ENCODE data around the gene DUSP8.

DUSP8 gene

DNA sequence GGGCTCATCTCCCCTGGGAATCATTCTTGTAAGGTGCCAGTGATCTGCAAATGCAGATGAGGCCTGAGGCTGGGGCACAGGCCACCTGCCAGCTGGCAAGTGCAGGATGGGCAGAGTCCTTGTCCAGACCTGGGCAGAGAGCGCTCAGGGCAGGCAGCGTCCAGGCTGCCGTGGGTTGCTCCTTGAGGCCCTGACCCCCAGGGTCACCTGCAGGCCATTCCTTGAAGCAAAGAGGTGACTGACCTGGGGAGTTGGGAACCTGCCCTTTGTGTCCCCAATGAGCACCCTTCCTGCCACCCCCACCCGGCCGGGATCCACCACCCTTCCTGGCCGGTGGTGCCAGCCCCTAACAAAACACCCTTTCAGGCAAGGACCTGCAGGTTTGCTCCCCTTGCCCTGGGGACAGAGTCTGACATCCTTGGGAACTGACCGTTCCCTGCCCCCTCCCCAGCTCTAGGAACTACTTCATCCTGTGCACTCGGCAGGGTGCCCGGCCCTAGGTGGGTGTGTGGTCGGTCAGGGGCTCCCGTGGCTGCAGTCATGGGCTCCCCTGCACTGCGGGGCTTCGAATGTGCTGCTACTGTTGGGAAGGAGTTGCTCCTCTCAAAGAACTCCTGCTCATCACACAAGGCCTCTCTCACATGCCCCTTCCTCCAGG is 28.3 kb downstream of the DUSP8 start:
- no peaks in the 10 kb centered on the region for H3K79me2 ChIP-seq (ENCODE audit: insufficient read depth, low read length)
- H3K9me3 ChIP-seq (ENCODE audit: insufficient read depth, low read length) = no peaks in the 10 kb centered on the region
- H3K4me2 ChIP-seq (ENCODE audit: low read depth, low read length, poor library complexity, severe bottlenecking) = no peak overlapping the region
- no peaks in the 10 kb centered on the region for H3K36me3 ChIP-seq (ENCODE audit: low read length)
- H3K27ac ChIP-seq (ENCODE audit: low read depth, low read length) = no peak overlapping the region
- no peaks in the 10 kb centered on the region for H4K20me1 ChIP-seq (ENCODE audit: low read depth, low read length)
- TF ChIP-seq CTCF (IDR thresholded peaks at IDR 0.05; ENCODE audit: insufficient read depth, low read length, poor library complexity, severe bottlenecking) (no peak), EZH2phosphoT487 (conservative IDR thresholded peaks at IDR 0.05; ENCODE audit: low read length) (no peak)
- no peaks in the 10 kb centered on the region for H3F3A ChIP-seq (ENCODE audit: insufficient read depth)
- H2AFZ ChIP-seq (ENCODE audit: low read depth, low read length, severe bottlenecking) = no peak overlapping the region
- H3K9ac ChIP-seq (ENCODE audit: low read length) = no peak overlapping the region
- no peaks in the 10 kb centered on the region for H3K9me2 ChIP-seq (replicated peaks; ENCODE audit: insufficient read depth, low read length)
- H3K27me3 ChIP-seq (ENCODE audit: low read length) = no peaks in the 10 kb centered on the region; the same call in 1 of the 2 replicates
- H3K4me3 ChIP-seq (ENCODE audit: insufficient read depth, low read length, poor library complexity, severe bottlenecking) = no peak overlapping the region

- peaks cover 3% of the 10 kb centered on the region; the same call in 1 of the 2 replicates for H3K79me2 ChIP-seq (ENCODE audit: insufficient read depth, low read length)
- H3K4me2 ChIP-seq (ENCODE audit: low read depth, low read length, poor library complexity, severe bottlenecking) = no peak overlapping the region
- H3K36me3 ChIP-seq (ENCODE audit: low read length) = no peaks in the 10 kb centered on the region
- H3K4me3 ChIP-seq (ENCODE audit: insufficient read depth, low read length, poor library complexity, severe bottlenecking) = no peak overlapping the region
- no peaks in the 10 kb centered on the region for H3K9me2 ChIP-seq (replicated peaks; ENCODE audit: insufficient read depth, low read length)
- no peak overlapping the region for H3K27ac ChIP-seq (ENCODE audit: low read depth, low read length)
- H4K20me1 ChIP-seq (ENCODE audit: low read depth, low read length) = no peaks in the 10 kb centered on the region
- no peak overlapping the region for H3K9ac ChIP-seq (ENCODE audit: low read length)
- no peaks in the 10 kb centered on the region for H3F3A ChIP-seq (ENCODE audit: insufficient read depth)
- no peak overlapping the region for H2AFZ ChIP-seq (ENCODE audit: low read depth, low read length, severe bottlenecking)
- H3K9me3 ChIP-seq (ENCODE audit: insufficient read depth, low read length) = no peaks in the 10 kb centered on the region
- H3K27me3 ChIP-seq (ENCODE audit: low read length) = no peaks in the 10 kb centered on the region; the same call in 1 of the 2 replicates
- TF ChIP-seq CTCF (IDR thresholded peaks at IDR 0.05; ENCODE audit: insufficient read depth, low read length, poor library complexity, severe bottlenecking) = no peak
- no peak for TF ChIP-seq EZH2phosphoT487 (conservative IDR thresholded peaks at IDR 0.05; ENCODE audit: low read length)
Observed at GRCh38 chr11:1542267-1542666, 29.8 kb downstream of the DUSP8 start.

DNA sequence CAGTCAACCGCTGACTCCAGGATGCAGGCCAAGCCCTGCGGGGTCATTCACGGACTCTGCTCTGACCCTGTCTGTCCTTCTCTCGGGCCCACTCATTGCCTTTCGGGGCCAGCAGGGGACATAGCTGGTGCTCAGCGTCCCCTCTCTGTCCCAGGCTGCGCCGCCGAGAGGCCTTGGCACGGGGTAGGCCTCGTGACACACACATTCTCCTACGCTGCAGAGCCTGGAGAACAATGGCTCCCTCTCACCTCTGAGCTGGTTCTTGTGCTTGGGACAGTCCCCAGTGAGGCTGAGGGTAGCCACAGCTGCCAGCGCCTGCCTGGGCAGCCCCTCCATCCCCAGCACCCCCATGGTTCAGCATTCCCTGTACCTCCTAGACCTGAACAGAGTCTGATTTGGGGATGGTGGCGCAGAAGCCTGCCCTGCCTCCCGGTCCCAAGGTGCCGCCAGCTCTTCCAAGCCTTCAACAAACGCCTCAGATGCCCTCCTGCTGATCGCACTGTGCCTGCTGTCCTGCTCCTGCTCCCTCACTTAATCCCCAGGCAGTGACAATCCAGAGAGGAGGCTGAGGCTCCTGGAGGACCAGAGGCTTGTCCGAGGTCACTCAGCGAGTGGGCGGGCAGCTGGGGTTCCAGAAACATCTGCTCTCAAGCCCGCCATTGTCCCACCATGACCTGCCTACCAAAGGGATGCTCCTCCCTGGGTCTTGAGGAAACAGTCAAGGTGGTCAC is 30.4 kb downstream of the DUSP8 start:
- H3K27me3 ChIP-seq (ENCODE audit: low read length) = no peaks in the 10 kb centered on the region; the same call in 1 of the 2 replicates
- H3K9ac ChIP-seq (ENCODE audit: low read length) = no peak overlapping the region
- H2AFZ ChIP-seq (ENCODE audit: low read depth, low read length, severe bottlenecking) = no peak overlapping the region
- H3K27ac ChIP-seq (ENCODE audit: low read depth, low read length) = no peak overlapping the region
- H3K4me3 ChIP-seq (ENCODE audit: insufficient read depth, low read length, poor library complexity, severe bottlenecking) = no peak overlapping the region
- no peak overlapping the region for H3K4me2 ChIP-seq (ENCODE audit: low read depth, low read length, poor library complexity, severe bottlenecking)
- H3K9me2 ChIP-seq (replicated peaks; ENCODE audit: insufficient read depth, low read length) = no peaks in the 10 kb centered on the region
- H4K20me1 ChIP-seq (ENCODE audit: low read depth, low read length) = no peaks in the 10 kb centered on the region
- no peaks in the 10 kb centered on the region for H3F3A ChIP-seq (ENCODE audit: insufficient read depth)
- H3K36me3 ChIP-seq (ENCODE audit: low read length) = no peaks in the 10 kb centered on the region
- H3K79me2 ChIP-seq (ENCODE audit: insufficient read depth, low read length) = peaks cover 9% of the 10 kb centered on the region
- no peaks in the 10 kb centered on the region for H3K9me3 ChIP-seq (ENCODE audit: insufficient read depth, low read length)
- TF ChIP-seq EZH2phosphoT487 (conservative IDR thresholded peaks at IDR 0.05; ENCODE audit: low read length) (no peak), CTCF (IDR thresholded peaks at IDR 0.05; ENCODE audit: insufficient read depth, low read length, poor library complexity, severe bottlenecking) (no peak)

All from SU-DHL-6 (cell line).